RCC 7860 (cell line): ENCODE data around the gene CRPPA.
"Not testable (repeated sequence)": the region's sequence is repeated elsewhere in the genome, so short reads cannot be mapped to it uniquely, and the experiment has no call there.

Experiments
- DNase-seq: peaks from one replicate; pipeline ENCODE4 v3.0.0-alpha.2; 2015; ENCODE audit warnings: low spot score
- FAIRE-seq: peaks from 2 replicates; lab custom pipeline; 2012; peaks lifted over from hg19 to GRCh38; lab: Jason Lieb, UNC

CRPPA gene

DNA sequence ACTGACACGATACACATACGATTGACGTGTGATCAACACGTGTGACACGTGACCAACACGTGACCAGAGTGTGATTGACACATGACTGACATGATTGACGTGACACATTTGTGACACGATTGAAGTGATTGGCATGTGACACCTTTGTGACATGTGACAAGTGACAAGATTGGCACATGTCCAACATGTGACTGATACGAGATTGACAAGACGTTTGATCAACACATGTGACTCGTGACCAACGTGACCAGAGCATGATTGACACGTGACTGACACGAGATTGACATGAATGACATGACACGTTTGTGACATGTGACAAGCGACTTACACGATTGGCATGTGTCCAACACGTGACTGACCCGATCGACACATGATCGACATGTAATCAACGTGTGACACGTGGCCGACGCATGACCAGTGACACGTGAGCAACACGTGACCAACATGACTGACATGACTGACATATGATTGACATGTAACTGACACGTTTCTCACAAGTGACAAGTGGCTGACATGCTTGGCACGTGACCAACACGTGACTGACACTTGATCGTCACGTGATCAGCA lies 22.0 kb downstream of the CRPPA start:
- FAIRE-seq, result no peak
- no peak for DNase-seq

DNA sequence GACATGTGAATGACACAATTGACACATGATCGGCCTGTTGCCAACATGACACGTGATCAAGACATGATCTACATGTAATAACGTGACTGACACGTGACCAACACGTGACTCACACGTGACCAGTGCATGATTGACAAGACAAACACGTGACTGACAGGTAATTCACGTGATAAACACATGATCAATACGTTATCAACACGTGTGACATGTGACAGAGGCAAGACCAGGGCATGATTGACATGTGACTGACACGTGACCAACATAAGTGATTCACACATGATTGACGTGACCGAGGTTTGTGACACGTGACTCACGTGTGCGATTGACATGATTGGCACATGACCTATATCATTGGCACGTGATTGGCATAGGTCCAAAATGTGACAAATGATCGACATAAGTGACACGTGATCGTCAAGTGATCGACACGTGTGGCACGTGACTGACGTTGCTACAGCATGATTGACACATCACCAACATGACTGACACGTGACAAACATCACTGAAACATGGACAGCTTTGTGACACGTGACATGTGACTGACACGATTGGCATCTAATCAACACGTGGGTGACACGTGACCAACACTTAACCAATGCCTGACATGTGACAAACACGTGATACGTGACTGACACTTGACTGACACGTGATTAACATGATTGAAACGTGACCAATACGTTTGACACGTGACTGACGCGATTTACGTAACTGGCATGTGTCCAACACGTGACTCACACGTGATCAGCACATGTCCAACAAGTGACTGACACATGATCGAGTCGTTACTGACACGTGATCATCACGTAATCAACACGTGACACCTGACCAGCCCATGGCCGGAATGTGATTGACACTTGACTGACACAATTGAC lies 23.0 kb downstream of the CRPPA start:
- DNase-seq, result no peak
- no peak for FAIRE-seq

DNA sequence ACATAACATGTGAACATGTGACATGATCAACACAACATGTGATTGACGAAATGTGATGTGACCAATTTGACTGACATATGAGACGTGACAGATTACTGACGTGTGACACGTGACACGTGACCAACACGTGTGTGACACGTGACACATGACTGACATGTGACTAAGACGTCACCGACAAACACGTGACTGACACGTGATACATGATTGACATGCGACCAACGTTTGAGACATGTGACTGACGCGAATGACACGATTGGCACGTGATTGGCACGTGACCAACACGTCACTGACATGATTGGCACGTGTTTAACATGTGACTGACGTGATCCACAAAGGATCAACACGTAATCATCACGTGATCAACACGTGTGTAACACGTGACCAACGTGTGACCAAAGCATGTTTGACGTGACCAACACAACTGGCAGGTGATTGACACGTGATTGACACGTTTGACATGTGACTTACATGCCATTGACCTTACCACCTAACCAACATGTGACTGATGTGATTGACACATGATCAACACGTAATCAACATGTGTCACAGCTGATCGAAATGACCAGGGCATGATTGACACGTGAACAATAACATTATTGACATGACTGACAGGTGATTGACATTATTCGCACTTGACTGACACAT lies 23.7 kb downstream of the CRPPA start:
- no peak for DNase-seq
- no peak for FAIRE-seq

DNA sequence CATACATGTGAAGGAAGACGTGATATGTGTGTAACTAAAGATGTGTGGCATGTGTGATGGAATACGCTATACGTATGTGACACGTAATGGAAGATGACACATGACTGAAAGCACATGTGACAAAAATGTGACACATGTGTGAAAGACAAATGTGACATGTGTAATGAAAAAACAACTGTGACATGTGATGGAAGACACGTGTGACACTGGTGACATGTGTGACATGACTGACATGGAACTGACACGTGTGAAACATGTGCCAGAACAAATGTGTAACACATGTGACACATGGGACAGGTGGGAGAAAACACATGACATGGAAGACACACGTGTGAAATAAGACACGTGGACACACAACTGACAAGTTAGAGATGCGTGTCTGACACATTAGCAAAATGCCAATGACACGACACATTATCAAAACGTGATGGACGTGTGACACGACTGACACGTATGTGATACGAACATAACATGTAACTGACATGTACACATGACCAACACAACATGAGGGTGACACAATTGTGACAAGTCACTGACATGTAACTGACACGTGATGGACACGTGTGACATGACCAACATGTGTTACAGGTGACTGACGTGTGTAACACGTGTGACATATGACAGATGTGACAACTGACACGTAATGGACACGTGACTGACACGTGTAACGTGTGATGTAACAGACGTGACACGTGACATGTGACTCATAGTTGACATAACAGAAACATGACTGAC lies 24.4 kb downstream of the CRPPA start:
- DNase-seq (no peak), FAIRE-seq (no peak)

DNA sequence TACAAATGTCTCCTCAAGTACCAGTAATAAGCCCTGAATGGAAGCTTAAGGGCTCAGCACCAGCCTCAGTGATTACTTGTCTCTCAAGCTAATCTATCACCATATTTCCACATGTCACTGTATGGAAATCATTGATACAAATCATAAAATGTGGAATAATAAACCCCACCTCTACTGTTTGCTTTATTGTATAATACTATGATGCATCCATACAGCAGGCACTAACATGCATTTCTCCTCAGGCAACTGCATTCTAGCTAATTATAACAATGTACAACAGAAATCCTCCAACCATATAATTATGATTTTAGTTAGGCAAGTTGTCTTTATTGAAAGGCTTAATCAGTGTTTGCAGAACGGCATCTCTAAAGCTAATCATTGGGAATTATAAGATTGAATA lies 26.2 kb downstream of the CRPPA start:
- no peak for FAIRE-seq
- DNase-seq, result no peak

DNA sequence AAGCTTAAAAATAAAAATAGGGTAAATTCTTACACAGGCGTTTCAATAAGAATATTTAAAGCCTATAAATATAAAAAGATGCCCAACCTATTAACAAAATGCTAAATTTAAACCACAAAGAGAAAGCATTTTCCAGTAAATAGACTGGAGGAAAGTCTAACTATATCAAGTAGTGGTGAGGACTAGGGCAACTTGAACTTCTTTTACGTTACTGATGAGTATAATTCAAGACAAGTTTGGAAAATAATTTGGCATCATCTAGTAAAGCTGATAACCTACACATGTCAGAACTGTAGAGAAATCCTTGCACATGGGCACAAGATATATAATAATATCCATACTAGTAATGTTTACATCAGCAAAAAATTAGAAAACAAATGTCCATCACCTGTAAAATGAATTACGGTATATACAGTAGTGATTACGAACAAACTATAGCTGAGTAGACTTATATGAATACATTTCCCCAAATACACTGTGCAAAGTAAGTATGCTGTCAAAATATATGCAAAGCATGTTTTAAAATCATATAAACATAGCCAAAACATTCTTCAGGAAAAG lies 27.4 kb downstream of the CRPPA start:
- FAIRE-seq (no peak), DNase-seq (no peak)

DNA sequence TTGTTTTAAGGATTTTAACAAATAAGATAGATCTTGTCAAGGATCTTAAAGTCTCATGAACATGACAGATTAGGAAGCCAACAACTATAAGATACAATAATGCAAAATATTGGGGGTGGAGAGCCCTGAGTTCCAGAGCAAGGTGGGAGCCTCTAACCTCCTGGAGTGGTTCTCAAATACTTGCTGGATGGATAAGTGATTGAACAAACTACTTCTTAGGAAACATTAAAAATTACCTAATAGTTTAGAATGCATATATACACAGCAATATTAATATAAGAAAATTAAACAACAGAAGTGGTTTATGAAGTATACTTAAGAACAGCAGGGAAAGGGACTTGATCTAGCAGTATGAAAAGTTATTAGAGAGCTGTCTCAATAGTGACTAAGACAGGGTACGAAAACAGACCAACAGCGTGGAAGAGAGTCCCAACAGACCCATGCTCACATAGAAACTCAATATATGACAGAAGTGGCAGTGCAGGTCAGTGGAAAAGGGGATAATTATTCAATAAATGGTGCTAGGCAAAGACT lies 28.3 kb downstream of the CRPPA start:
- FAIRE-seq, result no peak
- DNase-seq, result no peak

DNA sequence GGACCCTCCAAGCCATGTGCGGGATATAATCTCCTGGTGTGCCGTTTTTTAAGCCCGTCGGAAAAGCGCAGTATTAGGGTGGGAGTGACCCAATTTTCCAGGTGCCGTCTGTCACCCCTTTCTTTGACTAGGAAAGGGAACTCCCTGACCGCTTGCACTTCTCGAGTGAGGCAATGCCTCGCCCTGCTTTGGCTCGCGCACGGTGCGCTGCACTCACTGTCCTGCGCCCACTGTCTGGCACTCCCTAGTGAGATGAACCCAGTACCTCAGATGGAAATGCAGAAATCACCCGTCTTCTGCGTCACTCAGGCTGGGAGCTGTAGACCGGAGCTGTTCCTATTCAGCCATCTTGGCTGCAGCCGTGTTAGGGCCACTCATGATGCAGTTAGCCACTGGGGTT lies 37.6 kb downstream of the CRPPA start:
- FAIRE-seq, DNase-seq: not testable (repeated sequence)

DNA sequence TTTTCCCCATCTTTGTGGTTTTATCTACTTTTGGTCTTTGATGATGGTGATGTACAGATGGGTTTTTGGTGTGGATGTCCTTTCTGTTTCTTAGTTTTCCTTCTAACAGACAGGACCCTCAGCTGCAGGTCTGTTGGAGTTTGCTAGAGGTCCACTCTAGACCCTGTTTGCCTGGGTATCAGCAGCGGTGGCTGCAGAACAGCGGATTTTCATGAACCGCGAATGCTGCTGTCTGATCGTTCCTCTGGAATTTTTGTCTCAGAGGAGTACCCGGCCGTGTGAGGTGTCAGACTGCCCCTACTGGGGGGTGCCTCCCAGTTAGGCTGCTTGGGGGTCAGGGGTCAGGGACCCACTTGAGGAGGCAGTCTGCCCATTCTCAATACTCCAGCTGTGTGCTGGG lies 38.2 kb downstream of the CRPPA start:
- not testable (repeated sequence) for FAIRE-seq

More for the DNA sequence above, 38.2 kb downstream of the CRPPA start:
- not testable (repeated sequence) for DNase-seq
